H1 (cell line): ENCODE results near the gene BICDL1. TPM values are rescaled to one million over a fixed set of nuclear protein-coding genes. Genes with fewer than 3 reads are reported as not detected.

Experiments
- SIN3A ChIP-seq, 2 experiments: IDR thresholded peaks in 1 of 2; conservative IDR thresholded peaks in 1 of 2; 2 replicates each; pipeline ENCODE4 v1.6.1; 2011 to 2012; ENCODE audit warnings: low read length in 2 of 2, improper control_type of control experiment in 1 of 2, low read depth in 1 of 2, mild to moderate bottlenecking in 1 of 2
- SRF ChIP-seq: IDR thresholded peaks from 2 replicates; pipeline ENCODE4 v1.6.1; 2011; ENCODE audit warnings: mild to moderate bottlenecking, low read depth, low read length, moderate library complexity
- polyA plus RNA-seq, 7 experiments: library from polyadenylated mRNA; depleted of rRNA in 3 of 7; stranded (reverse) in 5 of 7; unstranded in 2 of 7; fragments of >200 nt in 5 of 7; fragments of 200-250 nt in 2 of 7; gene quantifications; 1 replicate in 5 of 7; 2 replicates in 1 of 7; 4 replicates in 1 of 7; pipeline versions ENCODE4 v1.2.1 to v1.2.3, GENCODE V29; 2011 to 2013; ENCODE audit warnings: missing spikeins in 2 of 7, mixed read lengths in 2 of 7
- total RNA-seq: library from RNA; stranded (reverse); fragmentation: NEBNext Ultra II Directional; extraction: Animal tissue kit (Norgen Biotek cat#: 25700); gene quantifications from 2 replicates; pipeline ENCODE4 v1.2.1, GENCODE V29; 2021
- TF ChIP-seq, protein P1 (sequence below): IDR thresholded peaks from 2 replicates; pipeline ENCODE4 v1.6.1; 2012; ENCODE audit warnings: inconsistent platforms

The BICDL1 gene
- total and polyA plus RNA-seq, 2 of the 8 experiments (the other 6 are each of a cell fraction or from before 2014, with no cell fraction given): 17.2 to 25.9 TPM

DNA sequence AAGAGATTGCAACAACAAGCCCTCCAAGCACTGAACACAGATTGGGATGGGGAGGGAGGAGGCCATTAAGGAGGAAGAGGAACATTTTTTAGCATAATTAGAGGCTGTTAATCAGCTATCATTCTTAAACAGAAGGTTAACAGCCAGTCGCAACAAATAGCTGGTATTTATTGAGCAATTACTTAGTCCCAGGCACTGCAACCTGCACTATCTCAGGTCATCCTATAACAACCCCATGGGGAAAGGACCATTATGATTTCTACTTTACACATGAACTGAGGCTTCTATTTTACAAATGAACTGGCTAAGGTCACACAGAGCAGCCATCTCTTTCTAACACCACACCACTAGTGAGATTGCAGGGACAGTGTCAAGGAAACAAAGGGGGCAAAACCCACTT lies 117.1 kb downstream of the BICDL1 start (continued):
- TF ChIP-seq, protein P1, sequence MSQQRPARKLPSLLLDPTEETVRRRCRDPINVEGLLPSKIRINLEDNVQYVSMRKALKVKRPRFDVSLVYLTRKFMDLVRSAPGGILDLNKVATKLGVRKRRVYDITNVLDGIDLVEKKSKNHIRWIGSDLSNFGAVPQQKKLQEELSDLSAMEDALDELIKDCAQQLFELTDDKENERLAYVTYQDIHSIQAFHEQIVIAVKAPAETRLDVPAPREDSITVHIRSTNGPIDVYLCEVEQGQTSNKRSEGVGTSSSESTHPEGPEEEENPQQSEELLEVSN: no peak
- TF ChIP-seq SIN3A (conservative IDR thresholded peaks at IDR 0.05 in 1 of 2, IDR thresholded peaks at IDR 0.05 in 1 of 2; ENCODE audit: low read depth in 1 of 2, low read length in 2 of 2): no peak
- TF ChIP-seq SRF: no peak
